ENCODE measurements around the gene DNM2.

GRCh38 chr19:10723591-10723990 is 5.7 kb downstream of the DNM2 start:
- TF ChIP-seq CTCF (IDR thresholded peaks at IDR 0.05) (no peak), POLR2AphosphoS5 (IDR thresholded peaks at IDR 0.05) (no peak), POLR2A (IDR thresholded peaks at IDR 0.05) (no peak)

All from suprapubic skin (tissue), 4 donors.